Pulmonary artery endothelial cell (primary cell): ENCODE data around the gene S1PR3. TPM values are rescaled to one million over a fixed set of nuclear protein-coding genes. Genes with fewer than 3 reads are reported as not detected.
A peak's percentile ranks its signal among the peaks of the same experiment; 100 is the strongest.

Experiments used
- DNase-seq: peaks from one replicate; pipeline ENCODE4 v3.0.0-alpha.2; 2011; ENCODE audit warnings: low read depth, low spot score
- total RNA-seq: library from RNA; depleted of rRNA; stranded (reverse); fragments of >200 nt; gene quantifications from 2 replicates; pipeline ENCODE4 v1.2.3, GENCODE V29; 2014

S1PR3 gene
- total RNA-seq, 1 donor from 2014 or later = 22.4 TPM

DNA sequence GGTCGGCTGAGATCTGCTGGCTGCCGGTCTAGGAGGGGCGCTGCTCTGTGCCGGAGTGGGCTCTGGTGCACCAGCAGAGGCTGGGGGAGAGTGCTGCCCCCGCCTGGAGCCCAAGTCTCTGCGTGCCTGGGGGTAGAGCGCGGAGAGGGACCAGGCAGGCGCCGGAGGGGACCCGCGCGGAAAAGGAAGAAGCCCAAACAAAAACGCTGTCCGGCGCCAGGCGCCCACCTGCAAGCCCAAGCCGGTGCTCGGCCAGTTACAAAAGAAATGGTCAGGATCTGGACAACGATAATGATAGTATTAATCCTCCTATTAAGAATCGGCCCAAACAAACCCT is 571 bp upstream of the S1PR3 start:
- DNase-seq = no peak

- DNase-seq = no peak
Measured at GRCh38 chr9:88992556-88992955, 1.3 kb downstream of the S1PR3 start.

- peak; percentile 15 for DNase-seq
Measured at GRCh38 chr9:88993327-88993726, 2.1 kb downstream of the S1PR3 start.

DNA sequence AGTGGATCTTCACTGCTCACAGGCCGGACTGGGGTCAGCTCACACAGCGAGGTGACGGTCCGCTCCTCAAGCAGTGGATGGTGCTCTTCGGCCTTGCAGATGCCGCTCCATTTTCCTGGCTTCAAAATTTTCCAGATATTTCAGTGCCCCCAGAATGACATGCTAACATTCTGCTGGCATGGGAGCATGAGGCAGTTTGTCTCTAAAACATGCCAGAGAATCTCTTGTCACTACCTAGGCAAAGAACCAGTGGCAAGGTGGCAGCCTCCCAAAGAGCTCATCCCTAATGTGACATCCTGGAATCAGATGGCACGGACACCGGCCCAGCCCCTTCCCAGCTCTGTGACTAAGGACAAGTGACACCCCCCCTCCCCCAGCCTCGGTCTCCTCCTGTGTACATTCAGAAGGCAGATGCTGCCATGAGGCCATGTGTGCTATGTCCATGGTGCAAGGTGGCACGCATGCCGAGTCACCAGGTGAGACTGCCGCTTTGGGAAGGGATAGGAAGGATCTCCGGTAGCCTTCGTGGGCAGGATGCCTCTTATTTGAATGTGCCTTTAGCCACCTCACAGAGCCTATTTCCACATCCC is 2.7 kb downstream of the S1PR3 start:
- DNase-seq = no peak

DNA sequence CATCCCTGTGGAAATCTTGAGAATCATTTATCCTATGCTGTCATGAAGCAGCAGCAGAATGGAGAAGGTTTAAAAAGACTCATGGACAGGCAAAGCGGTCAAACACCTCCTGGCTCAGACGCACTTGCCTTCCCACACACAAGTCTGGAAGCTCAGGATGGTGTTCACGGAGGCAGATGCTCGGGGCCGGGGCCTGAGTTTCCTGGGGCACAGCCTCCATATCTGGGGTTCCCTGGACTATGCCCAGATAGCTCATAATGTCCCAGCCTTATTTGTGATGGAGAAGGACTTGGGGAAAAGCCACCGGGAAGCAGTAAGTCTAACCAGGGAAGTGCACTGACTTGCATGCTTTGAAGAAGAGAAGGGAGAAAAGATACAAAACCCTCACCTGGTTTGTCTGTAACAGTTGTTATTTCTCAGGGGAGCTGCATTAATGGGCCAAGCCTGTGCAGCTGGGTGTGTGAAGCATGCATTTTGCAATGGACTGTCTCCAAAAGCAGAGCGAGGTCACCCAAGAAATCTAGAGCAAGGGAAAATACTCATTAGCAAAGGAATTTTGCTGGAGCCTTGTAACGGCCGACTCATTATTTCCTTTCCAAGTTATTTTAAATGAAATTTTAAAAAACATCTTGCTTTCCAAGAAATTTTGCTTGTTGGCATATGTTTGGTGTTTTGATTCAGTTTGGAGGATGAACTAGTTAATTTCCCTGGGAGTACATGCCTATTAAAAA is 3.4 kb downstream of the S1PR3 start:
- DNase-seq = no peak

DNA sequence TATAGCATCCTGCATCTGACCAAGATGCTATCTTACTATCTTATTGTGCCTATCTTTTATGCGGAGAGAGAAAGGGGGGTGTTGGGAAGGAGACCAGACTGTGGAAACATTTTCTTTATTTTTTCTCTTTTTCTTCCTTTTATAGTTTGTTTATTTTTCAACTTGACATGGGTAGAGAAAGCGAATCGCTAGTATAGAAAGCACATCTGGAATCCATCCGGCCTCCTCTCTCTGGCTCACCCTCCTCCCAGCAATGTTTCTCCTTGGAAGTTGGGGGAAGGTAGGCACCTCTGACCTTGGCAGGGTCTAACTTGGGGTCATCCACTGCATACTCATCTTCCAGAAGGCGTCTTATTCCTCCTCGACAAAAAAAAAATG is 3.9 kb downstream of the S1PR3 start:
- DNase-seq = no peak

DNA sequence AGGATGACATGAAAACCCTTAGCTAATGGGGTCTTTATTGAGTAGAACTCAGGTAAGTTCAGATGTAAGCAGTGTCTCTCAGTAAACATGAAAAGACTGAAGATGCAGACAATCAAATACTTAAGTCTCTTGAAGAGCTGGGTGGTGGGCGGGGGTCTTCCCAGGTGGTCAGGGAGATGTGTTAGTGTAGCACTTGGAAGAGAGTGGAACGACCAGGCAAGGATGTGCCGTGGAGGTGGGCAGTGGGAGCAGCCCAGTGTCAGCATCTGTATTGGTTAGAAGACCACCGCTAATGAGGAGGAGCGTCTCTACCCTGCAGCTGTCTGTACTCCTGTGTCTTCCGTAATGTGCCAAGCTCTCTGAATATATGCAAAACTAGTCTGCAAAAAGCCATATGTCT is 4.4 kb downstream of the S1PR3 start:
- no peak for DNase-seq

- no peak for DNase-seq
Measured at GRCh38 chr9:88996046-88996920, 5.0 kb downstream of the S1PR3 start.

DNA sequence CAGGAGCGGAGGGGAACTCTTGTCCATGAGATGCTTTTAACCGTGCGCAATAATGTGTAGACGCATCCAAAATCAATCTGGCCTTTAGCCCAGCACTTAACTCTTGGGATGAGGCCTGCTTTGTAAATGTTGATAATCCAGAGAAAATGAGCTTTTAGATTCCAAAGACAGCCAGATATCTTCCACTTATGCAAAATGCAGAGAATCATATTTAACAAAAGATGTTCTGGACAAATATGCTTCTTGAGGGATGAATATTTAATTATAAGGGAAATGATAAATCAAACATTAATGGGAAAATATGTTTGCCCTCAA is 5.6 kb downstream of the S1PR3 start:
- no peak for DNase-seq

DNA sequence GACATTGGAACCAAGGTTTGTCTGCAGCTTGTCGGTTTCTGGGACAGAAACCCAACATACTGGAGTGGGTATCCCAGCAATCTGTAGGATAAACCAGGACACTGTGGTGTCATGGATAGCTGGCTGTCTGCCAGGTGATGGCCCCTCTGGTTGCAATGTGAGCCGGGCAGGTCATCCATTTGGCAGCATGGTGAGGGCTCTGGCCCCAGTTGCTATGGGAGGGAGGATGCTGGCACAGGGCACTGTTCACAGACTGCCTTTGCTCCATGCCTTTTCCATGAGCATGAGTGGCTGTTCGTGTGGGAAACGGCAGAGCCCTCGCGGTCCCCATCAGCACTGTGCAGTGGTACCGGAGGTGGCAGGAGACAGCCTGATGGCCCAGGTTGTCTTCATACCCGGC is 6.4 kb downstream of the S1PR3 start:
- no peak for DNase-seq

DNA sequence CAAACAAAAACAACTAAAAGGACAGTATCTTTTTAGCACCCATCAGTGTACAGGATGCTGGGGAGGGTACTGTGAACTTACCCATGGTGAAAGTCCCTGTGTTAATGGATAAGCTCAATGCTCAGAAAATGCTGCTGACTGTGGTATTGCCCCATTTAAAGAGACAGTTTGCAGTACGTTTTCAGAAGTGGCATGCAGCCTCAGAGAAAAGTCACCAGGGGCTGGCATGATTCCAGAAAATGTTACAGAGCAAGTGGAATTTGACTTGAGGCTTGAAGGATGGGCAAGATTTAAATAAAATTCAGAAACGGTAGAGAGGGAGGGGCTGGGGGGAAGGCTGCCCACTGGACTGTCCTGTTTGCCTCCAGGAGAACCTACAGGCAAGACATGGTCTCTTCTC is 7.2 kb downstream of the S1PR3 start:
- DNase-seq = no peak

DNA sequence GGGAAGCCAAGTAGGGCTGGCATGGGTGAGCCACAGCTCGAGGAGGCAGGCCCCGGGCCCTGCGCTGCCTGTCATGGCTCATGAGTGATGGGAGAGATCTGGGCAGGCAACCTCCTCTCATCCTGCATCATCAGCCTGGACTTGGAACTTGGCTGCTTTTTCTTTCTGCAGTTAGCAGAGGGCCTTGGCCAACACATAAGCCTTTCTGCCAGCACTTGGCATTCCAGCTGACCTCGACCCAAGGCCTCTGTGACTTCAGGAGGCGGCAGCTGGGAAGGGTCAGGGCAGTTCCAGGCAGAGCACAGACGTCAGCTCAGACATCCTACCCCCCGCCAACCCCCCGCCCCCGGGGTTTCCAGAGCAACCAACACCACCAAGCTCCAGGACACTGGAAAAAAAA is 7.6 kb downstream of the S1PR3 start:
- no peak for DNase-seq

DNA sequence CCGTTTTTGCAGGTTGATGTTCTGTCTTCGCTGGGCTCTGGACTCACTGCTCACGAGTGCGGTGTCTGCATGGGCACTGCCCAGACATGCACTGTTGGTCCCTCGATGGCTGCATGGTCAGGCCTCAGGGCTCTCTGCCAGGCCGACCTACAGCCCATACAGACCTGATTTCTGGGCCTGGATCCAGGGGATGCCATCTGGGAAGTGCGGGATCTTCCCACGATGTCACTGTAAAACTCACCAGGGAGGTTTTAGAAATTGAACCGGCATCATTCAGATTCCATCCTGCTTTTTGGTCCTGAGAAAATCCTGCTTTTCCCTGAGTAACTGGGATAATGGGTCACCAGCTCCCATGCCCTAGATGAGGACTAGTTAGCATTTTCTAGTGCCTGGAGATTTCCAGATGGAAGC is 9.1 kb downstream of the S1PR3 start:
- no peak for DNase-seq

DNA sequence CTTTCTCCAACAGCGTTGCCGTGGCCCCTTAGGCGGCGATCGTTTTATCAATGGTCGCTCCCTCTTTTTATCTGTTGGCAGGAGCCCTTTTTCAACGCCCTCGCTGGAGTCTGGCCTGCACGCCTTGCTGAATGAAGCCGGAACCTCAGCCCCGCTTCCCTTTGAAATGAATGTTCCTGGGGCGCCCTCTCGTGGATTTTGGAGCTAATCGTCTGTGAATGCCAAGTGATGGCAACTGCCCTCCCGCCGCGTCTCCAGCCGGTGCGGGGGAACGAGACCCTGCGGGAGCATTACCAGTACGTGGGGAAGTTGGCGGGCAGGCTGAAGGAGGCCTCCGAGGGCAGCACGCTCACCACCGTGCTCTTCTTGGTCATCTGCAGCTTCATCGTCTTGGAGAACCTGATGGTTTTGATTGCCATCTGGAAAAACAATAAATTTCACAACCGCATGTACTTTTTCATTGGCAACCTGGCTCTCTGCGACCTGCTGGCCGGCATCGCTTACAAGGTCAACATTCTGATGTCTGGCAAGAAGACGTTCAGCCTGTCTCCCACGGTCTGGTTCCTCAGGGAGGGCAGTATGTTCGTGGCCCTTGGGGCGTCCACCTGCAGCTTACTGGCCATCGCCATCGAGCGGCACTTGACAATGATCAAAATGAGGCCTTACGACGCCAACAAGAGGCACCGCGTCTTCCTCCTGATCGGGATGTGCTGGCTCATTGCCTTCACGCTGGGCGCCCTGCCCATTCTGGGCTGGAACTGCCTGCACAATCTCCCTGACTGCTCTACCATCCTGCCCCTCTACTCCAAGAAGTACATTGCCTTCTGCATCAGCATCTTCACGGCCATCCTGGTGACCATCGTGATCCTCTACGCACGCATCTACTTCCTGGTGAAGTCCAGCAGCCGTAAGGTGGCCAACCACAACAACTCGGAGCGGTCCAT is 10.0 kb downstream of the S1PR3 start:
- DNase-seq = no peak

- no peak for DNase-seq
Measured at GRCh38 chr9:89001917-89002540, 10.8 kb downstream of the S1PR3 start.

DNA sequence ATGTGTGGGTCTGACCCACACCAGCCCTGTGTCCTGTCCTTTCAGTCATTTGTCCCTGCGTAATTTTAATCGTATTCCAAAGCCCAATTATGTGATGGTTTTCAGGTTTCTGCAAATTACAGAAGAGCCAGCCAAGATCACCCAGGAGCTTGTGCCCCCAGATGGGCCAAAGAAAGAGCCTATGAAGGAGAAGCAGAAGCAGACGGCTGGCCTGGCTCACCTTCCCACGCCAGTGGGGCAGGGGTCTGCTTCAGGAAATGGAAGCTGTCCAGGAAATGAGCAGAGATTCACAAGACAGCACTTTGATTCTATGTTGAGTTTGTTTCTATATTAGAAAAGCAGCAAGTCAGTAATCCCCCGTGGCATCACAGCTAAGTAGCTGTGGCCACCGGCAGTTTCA is 11.7 kb downstream of the S1PR3 start:
- no peak for DNase-seq

- DNase-seq = no peak
Measured at GRCh38 chr9:89005323-89005722, 14.1 kb downstream of the S1PR3 start.

- no peak for DNase-seq
Measured at GRCh38 chr9:89006267-89006666, 15.0 kb downstream of the S1PR3 start.

- DNase-seq = no peak
Measured at GRCh38 chr9:89006996-89007967, 16.0 kb downstream of the S1PR3 start.
